ENCODE results near the gene TBC1D5.
"Not testable (repeated sequence)": the region's sequence is repeated elsewhere in the genome, so short reads cannot be mapped to it uniquely, and the experiment has no call there.

The TBC1D5 gene

DNA sequence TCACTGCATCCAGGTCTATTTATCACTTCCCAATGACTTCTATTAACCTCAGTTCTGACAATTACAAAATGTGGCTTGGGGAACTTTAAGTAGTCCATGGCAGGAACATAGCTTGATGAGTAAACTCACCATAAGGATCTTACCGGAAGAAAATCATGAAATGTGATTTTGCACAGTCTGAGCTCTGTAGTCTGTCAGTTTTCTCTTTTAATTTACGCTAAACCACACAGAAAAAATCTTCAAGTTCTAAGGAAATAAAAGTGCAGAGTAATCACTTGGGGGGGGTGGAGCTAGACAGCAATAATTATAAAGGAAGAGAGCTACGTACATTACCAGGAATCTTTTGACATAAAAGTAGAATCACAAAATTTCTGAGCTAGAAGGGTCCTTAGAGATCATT is 9.2 kb downstream of the TBC1D5 start:
- no peak for DNase-seq (ENCODE audit: low read depth)
- H3K4me3 ChIP-seq (ENCODE audit: low read depth, low read length): no peak overlapping the region
- TF ChIP-seq, protein P1, sequence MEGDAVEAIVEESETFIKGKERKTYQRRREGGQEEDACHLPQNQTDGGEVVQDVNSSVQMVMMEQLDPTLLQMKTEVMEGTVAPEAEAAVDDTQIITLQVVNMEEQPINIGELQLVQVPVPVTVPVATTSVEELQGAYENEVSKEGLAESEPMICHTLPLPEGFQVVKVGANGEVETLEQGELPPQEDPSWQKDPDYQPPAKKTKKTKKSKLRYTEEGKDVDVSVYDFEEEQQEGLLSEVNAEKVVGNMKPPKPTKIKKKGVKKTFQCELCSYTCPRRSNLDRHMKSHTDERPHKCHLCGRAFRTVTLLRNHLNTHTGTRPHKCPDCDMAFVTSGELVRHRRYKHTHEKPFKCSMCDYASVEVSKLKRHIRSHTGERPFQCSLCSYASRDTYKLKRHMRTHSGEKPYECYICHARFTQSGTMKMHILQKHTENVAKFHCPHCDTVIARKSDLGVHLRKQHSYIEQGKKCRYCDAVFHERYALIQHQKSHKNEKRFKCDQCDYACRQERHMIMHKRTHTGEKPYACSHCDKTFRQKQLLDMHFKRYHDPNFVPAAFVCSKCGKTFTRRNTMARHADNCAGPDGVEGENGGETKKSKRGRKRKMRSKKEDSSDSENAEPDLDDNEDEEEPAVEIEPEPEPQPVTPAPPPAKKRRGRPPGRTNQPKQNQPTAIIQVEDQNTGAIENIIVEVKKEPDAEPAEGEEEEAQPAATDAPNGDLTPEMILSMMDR (IDR thresholded peaks at IDR 0.05; ENCODE audit: control insufficient read depth, extremely low read depth, insufficient read depth): no peak

DNA sequence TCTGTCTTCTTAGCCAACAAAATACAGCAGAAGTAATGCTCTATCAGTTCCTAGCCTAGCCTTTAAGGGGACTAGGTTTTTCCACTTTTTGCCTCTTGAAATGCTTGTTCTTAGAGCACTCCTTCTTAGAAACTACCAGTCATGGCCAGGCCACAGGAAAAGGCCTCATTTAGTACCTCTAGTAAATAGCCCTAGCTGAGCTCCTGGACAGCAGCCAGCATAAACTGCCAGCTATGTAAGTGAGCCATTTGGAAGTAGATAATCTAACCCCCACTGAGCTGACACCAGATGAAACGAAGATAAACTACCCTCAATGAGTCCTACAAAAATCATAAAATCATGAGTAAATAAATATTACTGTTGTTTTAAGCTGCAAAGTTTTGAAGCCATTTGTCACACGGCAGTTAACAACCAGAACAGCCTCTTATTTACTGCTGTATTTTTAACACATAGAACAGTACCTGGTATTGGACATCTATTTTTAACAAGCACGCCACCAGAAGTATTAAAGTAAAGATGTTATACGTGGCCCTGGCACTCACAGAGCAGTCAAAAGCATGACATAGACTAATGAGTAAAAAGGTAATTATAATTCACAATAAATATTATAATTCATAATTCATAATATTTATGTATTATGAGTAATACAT is 12.0 kb downstream of the TBC1D5 start:
- TF ChIP-seq, protein P1 (IDR thresholded peaks at IDR 0.05; ENCODE audit: control insufficient read depth, extremely low read depth, insufficient read depth): no peak
- DNase-seq (ENCODE audit: low read depth): peak; percentile 77

DNA sequence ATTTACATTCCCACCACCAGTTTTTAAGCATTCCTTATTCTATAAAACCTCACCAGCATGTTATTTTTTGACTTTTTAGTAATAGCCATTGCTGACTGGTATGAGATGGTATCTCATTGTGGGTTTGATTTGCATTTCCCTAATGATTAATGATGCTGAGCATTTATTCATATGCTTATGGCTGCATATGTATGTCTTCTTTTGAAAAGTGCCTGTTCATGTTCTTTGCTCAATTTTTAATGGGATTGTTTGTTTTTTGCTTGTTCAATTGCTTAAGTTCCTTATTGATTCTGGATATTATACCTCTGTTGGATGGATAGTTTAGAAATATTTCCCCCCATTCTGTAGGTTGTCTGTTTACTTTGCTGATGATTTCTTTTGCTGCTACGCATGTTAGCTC is 16.1 kb downstream of the TBC1D5 start:
- no peak for DNase-seq (ENCODE audit: low read depth)
- TF ChIP-seq, protein P1 (IDR thresholded peaks at IDR 0.05; ENCODE audit: control insufficient read depth, extremely low read depth, insufficient read depth): no peak
- H3K4me3 ChIP-seq (ENCODE audit: low read depth, low read length): no peak overlapping the region

More for the DNA sequence above, 12.0 kb downstream of the TBC1D5 start:
- no peak overlapping the region for H3K4me3 ChIP-seq (ENCODE audit: low read depth, low read length)

DNA sequence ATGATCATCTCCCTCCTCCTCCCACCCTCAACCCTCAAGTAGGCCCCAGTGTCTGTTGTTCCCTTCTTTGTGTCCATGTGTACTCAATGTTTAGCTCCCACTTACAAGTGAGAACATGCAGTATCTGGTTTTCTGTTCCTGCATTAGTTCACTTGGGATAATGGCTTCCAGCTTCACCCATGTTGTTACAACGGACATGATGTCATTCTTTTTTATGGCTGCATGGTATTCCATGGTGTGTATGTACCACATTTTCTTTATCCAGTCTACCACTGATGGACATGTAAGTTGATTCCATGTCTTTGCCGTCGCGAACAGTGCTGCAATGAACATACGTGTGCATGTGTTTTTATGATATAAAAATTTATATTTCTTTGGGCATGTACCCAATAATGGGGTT is 16.6 kb downstream of the TBC1D5 start:
- not testable (repeated sequence) for H3K4me3 ChIP-seq (ENCODE audit: low read depth, low read length); DNase-seq (ENCODE audit: low read depth)

DNA sequence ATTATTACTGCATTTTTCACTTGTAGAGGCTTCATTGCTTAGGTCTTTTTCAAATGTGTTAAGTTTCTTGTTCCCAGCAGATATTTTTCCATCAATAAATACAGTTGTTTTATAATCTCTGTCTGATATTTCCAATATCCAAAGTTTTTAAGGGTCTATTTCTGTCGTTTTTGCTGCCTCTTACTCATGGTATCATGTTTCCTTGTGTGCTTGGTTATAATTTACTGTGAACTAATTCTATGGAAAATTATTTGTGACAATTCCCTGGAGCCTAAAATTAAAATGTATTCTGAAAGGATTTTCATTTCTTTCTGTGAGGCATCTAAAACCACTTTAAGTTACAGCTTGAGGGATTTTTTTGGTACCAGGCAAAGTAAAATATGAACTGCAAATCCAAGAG is 17.5 kb downstream of the TBC1D5 start:
- no peak for DNase-seq (ENCODE audit: low read depth)
- TF ChIP-seq, protein P1 (IDR thresholded peaks at IDR 0.05; ENCODE audit: control insufficient read depth, extremely low read depth, insufficient read depth): no peak
- no peak overlapping the region for H3K4me3 ChIP-seq (ENCODE audit: low read depth, low read length)

DNA sequence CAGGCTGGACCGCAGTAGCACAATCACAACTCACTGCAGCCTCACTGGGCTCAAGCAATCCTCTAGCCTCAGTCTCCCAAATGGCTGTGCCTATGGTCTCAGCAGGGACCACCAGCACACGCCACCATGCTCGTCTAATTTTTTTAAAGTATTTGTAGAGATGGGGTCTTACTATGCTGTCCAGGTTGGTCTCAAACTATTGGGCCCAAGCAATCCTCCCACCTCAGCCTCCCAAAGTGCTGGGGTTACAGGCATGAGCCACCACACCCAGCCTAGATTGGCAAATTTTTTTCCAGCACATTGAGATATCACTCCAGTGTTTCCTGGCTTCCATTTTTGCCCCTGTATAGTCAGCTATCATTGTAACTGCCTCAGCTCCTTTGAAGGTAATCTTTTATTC is 18.3 kb downstream of the TBC1D5 start:
- TF ChIP-seq, protein P1 (IDR thresholded peaks at IDR 0.05; ENCODE audit: control insufficient read depth, extremely low read depth, insufficient read depth): no peak

DNA sequence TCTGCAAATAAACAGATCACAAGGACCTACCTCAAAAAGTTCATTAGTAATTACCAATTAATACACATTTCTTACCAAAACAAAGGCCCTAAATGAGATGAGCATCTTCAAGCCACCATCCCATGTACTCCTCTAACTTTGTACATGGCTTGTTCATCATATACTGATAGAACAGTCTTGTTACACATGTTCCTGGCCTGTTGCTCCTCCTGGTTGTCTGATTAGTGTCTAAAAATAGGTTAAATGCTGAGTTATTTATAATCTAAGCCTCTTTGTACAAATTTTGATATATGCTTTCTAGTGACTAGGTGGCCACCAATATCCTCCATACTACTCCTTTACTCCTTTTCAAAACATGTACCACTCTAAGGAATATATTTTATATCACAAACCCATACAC is 25.0 kb downstream of the TBC1D5 start:
- no peak for DNase-seq (ENCODE audit: low read depth)
- TF ChIP-seq, protein P1 (IDR thresholded peaks at IDR 0.05; ENCODE audit: control insufficient read depth, extremely low read depth, insufficient read depth): no peak
- no peak overlapping the region for H3K4me3 ChIP-seq (ENCODE audit: low read depth, low read length)

More for the DNA sequence above, 18.3 kb downstream of the TBC1D5 start:
- DNase-seq (ENCODE audit: low read depth): no peak
- no peak overlapping the region for H3K4me3 ChIP-seq (ENCODE audit: low read depth, low read length)
